GM12801 (cell line): ENCODE results near the gene RERE.

Experiments
- TF ChIP-seq, protein P1 (sequence below): IDR thresholded peaks from one replicate; pipeline ENCODE4 v1.5.1; 2011; ENCODE audit warnings: control low read depth; ENCODE audit not compliant: insufficient read length; ENCODE audit errors: extremely low read depth

RERE gene

GRCh38 chr1:8708259-8708658 lies 109.2 kb downstream of the RERE start:
- TF ChIP-seq, protein P1, sequence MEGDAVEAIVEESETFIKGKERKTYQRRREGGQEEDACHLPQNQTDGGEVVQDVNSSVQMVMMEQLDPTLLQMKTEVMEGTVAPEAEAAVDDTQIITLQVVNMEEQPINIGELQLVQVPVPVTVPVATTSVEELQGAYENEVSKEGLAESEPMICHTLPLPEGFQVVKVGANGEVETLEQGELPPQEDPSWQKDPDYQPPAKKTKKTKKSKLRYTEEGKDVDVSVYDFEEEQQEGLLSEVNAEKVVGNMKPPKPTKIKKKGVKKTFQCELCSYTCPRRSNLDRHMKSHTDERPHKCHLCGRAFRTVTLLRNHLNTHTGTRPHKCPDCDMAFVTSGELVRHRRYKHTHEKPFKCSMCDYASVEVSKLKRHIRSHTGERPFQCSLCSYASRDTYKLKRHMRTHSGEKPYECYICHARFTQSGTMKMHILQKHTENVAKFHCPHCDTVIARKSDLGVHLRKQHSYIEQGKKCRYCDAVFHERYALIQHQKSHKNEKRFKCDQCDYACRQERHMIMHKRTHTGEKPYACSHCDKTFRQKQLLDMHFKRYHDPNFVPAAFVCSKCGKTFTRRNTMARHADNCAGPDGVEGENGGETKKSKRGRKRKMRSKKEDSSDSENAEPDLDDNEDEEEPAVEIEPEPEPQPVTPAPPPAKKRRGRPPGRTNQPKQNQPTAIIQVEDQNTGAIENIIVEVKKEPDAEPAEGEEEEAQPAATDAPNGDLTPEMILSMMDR = no peak

- TF ChIP-seq, protein P1 = no peak
These were observed 110.4 kb downstream of the RERE start for GRCh38 chr1:8706995-8707396.

- TF ChIP-seq, protein P1 = no peak
These were observed 111.1 kb downstream of the RERE start for GRCh38 chr1:8706291-8706690.

- TF ChIP-seq, protein P1 = no peak
These were observed 112.5 kb downstream of the RERE start for GRCh38 chr1:8704866-8705506.

- TF ChIP-seq, protein P1 = no peak
These were observed 114.3 kb downstream of the RERE start for GRCh38 chr1:8702850-8703810.

DNA sequence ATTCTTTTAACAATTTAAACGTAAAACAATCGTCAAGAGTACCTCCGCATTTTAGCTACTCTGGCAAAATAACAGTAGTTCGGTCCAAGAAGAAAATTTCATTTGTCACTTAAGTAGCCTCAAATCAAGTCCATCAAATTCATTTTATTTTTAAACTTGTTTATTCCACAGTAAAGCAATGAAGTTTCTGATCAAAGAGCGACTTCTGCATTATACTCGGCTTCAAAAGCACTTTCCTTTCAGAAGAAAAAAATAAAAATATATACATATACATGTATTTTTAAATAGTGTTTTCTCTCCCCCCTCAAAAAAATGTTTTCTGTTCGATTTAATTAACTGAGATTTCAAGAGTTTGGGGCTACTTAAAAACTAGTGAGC lies 115.0 kb downstream of the RERE start:
- TF ChIP-seq, protein P1 = no peak

DNA sequence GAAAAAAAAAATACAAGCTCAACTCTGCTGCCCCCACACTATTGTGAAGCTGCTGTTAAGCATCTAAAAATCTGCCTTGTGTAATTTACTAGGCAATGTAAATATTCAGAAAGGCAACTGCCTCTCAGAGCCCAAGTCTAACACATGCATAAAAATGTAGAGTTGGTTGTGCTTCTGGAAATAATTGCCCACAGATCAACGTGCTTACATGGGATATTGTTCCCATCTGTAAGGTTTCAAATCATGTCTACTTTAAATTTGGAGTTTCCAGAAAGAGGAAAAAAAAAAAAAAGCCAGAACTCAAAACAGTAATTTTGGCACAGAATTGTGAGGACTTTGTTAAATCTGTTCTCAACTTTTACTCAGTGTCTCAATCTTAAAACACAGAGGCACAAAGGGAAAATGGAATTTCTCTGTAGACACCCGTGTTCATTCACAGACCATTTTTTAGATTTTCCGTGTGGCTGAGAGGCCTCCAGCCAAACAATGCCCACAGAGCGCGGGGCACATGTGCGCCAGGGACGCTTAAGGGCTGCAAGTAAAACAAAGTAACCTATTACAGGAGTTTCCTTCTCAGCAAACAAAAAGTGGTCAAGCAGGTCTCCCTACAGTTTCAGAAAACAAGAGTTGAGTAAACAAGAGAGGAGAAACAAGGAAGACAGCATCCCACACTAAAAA lies 115.5 kb downstream of the RERE start:
- TF ChIP-seq, protein P1 = no peak
